ENCODE results near the gene ADO.

DNA sequence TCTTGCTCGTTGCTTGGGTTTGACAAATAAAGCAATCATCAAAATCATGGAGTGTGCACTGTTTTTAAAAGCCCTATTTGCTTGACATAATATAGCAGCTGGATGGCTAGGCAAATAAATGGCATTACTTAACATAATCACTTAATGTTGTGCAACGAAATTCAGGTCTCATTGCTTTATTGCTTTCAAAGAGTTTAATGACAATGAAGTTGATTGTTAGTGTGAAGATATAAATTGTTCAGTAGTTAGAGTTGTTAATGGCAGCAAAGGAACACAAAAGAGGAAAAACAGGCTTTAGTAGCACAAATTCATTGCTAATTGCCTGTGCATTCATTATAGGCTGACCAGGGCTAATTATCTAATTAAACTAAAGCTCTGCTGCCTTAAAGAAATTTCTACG lies 7.6 kb upstream of the ADO start:
- TF ChIP-seq, protein P1, sequence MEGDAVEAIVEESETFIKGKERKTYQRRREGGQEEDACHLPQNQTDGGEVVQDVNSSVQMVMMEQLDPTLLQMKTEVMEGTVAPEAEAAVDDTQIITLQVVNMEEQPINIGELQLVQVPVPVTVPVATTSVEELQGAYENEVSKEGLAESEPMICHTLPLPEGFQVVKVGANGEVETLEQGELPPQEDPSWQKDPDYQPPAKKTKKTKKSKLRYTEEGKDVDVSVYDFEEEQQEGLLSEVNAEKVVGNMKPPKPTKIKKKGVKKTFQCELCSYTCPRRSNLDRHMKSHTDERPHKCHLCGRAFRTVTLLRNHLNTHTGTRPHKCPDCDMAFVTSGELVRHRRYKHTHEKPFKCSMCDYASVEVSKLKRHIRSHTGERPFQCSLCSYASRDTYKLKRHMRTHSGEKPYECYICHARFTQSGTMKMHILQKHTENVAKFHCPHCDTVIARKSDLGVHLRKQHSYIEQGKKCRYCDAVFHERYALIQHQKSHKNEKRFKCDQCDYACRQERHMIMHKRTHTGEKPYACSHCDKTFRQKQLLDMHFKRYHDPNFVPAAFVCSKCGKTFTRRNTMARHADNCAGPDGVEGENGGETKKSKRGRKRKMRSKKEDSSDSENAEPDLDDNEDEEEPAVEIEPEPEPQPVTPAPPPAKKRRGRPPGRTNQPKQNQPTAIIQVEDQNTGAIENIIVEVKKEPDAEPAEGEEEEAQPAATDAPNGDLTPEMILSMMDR (IDR thresholded peaks at IDR 0.05): no peak
- TF ChIP-seq POLR2A (IDR thresholded peaks at IDR 0.05): no peak
